GM19395 (cell line): ENCODE results near the gene SLC38A10.

Experiments
- ATAC-seq: cut with Tn5 transposase; IDR thresholded peaks from one replicate; pipeline ENCODE4 v1.9.1; 2021; ENCODE audit warnings: mild to moderate bottlenecking, moderate library complexity; ENCODE audit not compliant: unreplicated experiment

Gene SLC38A10

DNA sequence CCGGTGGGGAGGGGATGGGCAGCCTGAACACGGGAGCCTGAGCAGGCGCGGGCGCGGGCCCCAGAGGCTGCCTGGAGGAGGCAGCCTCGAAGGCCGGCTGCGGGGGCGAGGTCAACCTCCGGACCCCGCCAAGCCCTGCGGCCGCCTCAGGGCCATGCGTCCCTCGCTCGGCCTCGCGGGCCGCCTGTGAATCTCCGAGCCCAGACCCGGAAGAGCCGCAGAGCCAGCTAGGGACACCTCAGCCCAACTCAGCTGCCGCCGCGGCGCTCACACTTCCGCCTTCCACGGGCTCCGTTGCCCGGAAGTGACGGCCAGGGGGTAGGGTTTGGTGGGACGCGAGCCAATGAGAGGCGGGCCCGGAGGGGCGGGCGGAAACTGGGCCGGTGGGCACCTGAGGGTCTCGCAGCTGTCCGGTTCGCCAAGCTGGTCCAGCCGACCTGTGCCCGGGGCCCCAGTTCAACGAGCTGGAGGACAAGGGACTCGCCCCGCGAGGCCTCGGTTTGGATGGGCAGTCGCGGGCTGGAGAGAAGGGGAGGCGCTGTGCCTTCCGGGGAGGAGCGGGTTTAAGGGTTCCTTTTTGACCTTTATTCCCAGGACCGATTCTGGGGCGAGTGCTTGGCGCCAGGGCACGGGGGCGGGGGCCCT, at the start of gene SLC38A10:
SLC38A10 (minus strand) TSS at position 277 of the 645 bp plus-strand sequence. CDS start 386 bp downstream, outside the sequence.
- ATAC-seq, result peak; percentile 86

DNA sequence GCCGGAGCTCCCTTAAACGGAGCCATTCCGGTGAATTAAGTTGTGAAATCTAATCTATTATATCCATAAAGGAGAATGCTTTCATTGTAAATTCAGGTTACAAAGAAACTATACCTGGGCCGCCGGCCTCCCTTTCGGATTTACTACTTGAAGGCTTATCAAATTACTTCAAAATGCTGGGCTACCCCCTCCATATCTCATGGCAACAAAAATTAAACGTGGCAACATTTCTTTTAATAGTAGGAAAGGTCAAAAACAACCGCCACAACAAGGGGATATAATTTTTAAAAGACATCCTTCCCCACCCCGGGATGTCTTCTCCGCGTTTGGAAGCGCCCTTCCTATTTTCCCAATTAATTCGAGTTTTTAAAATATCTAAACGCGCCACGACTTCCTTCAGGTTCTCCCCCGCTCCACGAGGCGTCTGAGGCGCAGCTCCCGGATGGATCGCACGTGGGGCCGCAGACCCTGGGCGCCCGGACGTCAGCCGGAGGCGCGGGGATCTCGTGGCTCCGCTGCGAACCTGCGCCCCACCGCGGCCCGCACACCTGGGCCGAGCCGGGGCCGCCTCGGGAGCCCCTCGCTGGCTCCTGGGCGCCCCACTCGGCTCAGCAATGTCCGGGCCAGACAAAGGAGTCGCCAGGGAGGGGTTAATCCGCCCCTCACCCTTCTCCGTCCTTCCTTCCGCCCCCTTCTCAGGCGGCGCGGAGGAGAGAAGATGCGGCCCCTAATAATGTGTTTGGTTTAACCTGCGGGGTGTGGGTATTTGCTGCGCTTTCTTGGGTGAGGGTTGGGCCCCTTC, 47.4 kb upstream of the SLC38A10 start:
- ATAC-seq, result no peak

DNA sequence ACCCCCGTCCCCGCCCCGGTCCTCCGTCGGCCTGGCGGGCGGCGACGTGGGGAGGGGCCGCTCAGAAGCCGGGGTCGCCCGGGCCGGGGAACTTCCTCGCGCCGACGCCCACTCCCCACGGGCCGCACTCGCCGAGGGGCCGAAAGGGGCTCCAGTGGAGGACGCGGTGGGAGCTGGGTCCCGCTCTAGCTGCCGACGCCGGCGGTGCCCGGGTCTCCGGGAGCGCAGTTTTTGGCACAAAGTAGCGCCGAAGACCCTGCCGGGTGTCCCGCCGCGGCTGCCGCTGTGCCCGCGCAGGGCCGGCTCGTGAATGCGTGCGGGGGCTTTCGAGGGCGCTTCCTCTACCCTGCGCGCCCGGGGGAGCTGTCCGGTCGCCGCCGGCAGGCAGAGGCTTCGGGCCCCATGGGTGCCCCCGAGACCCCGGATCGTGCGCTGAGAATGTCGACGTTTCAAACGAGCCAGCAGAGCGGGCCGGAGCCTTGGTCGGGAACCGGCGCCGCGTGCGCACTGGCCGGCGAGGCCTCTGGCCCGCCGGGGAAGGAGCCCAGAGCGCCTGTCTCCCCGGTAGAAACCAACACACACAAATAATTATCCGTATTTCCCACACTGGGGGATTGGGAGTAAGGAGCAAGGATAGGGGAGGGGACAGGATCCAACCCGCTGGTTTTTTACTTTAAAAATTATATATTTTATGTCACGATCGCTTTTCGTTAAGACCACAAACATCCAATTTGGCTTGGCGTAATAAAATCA, 46.6 kb upstream of the SLC38A10 start:
- no peak for ATAC-seq

DNA sequence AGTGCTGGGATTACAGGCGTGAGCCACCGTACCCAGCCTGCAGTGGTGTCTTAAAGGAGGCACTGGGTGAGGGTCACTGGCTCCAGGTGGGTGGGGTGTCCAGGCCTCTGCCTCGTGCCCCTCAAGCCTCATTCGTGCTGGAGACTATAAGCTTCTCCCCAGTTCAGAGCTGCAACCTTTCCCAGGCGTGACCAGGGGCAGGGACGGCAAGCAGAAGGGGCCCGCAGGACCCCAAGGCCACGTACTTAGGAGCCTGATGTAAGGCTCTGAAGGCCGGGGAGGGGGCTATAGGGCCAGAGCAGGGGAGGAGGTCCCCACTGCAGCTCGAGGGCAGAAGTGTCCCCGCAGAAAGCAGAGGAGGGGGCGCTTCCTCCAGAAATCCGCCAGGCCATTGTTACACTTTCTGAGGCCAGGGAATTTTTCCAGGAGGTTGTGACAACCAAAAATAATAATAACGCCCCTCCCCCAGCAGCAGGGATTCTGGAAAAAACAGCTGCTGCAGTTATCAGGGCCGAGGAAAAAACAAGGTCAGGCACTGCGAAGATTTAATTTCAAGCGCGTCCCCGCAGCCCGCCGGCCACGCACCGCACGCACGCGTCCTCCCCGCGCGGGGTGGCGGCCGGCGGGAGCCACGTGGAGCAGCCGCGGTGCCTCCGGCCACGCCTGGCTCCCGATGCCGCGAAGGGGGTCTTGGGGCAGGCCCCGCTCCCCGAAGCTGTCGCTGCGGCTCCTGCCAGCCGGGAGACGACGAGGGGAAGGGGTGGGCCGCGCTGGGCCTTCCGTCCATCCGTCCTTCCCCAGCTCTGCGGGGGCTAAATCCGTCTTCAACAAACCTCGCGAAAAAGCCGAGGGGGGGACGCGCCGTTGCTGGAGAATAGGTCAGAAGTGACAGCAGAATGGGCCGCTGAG, 45.8 kb upstream of the SLC38A10 start:
- no peak for ATAC-seq

DNA sequence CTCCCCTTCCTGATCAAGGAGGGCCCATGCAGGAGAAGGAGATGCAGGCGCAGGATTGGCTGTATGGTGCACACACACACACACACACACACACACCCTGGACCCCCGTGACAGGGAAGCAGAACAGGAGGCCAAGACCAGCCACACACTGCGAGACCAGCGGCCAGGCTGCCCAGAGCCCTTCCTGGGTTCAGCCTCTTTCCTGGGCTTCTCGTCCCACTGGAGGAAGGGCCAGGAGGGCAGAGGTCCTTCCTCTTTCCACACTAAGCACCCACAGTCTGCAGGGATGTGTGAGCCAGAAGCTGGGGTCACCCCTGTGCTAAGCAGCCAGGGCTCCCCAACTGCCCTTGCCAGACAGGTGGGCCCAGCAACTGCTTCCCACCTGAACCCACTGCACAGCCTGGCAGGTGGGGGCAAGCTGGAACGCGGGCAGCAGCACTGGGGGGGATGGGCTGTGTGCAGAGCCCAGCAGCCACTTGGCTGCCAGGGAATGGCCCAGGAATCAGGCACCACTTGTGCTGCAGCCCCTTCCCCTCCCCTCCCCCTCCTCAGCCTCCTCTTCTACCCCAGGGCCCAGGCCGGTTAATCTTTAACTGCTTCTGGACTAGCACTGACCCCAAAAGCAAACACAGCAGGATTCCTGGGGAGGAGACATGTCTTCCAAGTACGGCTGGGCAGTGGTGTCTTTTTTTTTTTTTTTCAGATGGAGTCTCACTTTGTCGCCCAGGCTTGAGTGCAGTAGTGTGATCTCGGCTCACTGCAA, 44.6 kb upstream of the SLC38A10 start:
- ATAC-seq, result no peak

DNA sequence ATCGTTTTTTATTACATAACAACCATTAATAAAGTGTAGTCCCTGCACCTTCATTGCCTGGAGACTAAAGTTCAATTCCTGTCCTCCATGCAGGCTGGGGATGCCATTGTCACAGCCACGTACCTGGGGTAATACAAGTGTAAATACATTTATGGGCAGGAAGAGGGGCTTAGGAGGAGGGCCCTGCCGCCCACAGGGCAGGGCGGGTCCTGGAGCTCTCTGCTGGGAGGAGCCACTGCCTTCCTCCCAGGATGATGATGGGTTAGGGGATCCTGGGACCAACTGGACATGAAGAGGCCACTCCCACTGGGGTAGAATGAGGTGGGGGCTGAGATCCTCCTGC, 44.1 kb upstream of the SLC38A10 start:
- no peak for ATAC-seq

DNA sequence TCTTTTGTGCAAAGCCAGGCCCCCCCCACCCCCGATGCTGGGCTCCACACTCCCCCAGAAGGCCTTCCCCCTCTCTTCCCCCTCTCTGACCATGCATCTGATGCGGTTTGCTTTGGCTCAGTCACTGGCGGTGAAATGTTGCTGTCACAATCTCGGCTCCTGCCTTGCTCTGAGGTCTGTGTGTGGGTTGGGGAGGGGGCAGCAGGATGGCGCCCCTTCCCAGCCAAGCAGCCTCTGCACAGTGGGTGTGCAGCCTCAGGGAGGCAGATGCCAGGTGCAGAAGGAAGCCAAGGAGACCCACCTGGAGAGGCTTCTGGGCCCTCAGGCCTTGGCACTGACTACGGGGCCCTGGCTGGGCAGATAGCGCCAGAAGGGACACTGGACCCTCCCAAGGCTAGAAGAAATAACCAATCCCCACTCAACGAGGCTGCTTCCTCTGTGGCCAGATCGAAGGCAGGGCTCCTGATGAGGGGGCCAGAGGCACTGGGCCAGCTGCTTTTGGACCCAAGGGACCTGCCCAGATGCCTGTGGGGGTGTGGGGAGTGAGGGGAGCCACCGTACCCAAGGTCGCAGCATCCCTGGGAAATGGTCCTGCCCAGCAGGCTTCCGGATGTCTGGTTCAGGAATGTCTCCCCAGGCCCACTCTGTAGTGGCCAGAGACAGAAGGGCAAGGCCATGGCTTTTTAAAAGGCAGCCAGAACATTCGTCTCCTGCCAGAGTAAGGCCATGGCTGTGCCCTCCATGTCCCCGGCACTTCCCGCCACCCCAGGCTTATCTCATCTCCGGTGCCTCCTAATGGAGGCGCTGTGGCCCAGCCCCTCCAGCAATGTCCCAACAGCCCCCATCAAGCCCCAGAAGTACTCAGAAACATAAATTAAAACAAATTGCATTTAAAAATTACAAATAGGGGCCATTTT, 43.4 kb upstream of the SLC38A10 start:
- ATAC-seq, result no peak

DNA sequence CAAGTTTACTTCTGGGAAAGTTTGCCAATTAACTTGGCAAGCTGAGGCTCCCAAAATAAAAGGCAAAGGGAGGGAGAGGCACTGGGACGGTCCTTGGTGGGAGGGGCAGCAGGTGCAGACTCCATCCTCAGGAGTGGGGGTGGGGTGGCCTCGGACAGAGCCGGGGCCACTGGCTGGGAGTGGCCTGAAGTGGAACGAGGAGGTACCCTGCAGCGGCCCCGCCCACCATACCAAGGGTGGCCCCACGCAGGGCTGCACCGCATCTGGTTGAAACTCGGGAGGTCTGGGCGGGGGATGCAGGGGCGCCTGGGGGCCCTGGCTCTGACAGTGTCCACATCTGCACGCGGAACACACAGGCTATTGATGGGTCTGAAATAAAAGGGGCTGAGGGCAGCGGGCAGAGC, 42.4 kb upstream of the SLC38A10 start:
- ATAC-seq, result no peak

DNA sequence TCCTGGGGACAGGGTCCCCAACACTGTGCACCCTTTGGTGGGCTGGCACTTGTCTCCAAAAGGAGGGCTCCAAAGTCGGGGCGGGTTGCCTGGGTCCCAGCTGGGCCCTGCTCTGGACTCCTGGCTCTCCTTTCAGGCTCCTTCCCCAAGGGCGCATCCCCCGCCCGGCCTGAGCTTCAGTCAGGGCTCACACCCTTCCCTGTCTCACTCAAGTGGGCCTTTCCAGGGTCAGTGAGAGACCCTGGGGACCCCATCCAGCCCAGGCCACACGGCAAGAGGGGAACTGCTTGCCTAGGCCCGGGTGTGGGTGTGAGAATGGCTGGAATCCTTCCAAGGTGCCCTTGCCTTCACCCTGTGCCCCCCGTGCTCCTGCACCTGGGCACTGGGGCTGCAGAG, 41.8 kb upstream of the SLC38A10 start:
- no peak for ATAC-seq

DNA sequence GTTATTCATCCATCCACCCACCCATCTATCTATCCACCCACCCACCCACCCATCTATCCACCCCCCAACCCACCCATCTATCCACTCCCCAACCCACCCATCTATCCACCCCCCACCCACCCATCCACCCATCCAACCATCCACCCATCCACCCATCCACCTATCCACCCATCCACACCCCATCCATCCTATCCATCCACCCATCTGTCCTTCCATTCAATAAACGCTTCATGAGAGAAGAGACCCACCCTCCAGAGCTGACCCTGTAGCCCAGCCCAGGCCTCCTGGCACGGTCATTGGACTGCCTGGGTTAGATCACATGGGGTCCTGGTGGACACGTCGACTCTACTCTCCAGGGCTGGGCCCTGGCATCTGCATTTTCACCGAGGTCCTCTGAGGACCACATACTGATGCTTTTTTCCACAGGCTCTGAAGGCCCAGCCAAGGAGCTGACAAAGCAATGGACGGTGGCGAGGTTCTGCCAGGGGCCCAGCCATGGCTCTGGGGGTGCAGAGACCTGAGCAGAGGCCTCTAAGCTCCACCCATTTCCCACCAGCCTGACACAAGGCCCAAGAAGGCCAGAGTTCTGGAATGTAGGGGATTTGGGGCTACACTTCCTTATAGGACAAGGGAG, 41.3 kb upstream of the SLC38A10 start:
- no peak for ATAC-seq

DNA sequence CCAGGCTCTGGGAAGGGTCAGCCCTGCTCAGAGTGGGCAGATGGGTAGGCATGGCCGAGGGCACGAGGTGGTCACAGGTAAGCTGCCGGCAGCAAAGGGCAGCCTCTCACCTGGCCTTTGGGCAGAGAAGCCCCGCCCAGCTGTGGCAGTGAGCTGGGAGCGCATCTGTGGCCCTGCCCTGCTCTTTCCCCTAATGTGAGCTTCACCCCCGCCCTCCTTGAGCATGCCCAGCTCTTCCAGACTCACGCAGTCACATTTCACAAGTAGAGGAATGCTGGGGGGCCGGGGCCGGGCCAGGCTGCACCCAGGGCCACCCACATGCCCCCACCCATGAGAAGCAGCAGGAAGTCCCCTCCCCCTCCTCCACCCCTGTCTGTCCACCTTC, 40.7 kb upstream of the SLC38A10 start:
- ATAC-seq, result no peak

DNA sequence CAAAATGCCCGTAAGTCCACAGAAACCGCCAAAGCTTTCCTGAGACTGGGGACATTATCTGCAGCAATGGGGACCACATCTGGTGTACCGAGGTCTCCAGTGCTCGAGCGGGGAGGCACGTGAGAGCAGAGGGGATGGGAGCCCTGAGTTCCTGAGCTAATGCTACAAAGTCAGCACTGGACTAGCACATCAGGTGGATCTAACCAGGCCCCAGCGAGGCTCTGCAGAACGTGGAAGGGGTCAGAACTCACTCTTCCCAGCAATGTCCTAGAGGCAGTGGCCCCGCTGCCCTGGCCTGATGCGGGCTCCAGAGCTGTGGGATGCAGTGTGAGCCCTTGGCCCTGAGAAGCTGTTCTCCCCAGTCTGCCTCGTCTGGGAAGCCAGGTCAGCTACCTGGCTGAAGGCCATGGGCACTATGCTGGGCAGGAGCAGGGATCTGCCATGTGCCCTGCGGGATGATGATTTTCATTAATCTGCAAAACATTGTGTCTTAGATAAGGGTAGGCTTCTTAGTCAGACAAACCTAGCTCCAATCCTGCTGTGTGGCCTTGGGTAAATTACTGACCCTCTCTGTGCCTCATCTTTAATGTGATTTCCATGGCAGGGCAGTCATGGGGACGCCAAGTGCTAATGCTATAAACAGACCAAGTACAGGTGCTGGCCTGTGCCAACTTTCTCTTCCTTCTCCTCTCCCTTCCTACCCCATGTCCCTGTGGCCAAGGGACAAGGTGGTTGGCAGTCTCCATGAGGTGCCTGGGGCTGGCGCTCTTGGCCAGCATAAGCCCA, 40.1 kb upstream of the SLC38A10 start:
- no peak for ATAC-seq

DNA sequence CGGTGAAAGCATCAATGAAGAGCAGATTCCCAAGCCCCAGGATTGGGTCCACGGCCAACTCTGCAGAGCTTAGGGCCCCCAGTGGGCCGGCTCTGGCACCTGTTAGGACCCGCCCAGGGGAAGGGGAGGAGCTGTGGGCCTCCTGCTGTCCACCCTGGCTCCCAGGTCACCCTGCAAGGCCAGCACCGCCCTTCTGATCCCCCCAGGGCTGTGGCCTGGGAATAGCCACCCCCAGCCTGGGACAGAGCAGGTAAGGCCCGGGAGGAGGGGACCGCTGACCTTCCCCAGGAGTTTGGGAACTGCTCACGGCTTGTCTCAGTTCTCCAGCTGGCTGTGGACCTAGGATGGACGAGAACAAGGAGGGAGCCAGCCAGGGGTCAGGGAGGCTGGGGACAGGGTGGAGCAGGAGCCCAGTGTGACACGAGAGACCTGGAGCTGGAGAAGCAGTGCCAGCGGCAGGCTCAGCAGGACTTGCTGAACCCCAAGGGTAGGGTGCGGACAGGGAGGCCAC, 39.3 kb upstream of the SLC38A10 start:
- no peak for ATAC-seq

DNA sequence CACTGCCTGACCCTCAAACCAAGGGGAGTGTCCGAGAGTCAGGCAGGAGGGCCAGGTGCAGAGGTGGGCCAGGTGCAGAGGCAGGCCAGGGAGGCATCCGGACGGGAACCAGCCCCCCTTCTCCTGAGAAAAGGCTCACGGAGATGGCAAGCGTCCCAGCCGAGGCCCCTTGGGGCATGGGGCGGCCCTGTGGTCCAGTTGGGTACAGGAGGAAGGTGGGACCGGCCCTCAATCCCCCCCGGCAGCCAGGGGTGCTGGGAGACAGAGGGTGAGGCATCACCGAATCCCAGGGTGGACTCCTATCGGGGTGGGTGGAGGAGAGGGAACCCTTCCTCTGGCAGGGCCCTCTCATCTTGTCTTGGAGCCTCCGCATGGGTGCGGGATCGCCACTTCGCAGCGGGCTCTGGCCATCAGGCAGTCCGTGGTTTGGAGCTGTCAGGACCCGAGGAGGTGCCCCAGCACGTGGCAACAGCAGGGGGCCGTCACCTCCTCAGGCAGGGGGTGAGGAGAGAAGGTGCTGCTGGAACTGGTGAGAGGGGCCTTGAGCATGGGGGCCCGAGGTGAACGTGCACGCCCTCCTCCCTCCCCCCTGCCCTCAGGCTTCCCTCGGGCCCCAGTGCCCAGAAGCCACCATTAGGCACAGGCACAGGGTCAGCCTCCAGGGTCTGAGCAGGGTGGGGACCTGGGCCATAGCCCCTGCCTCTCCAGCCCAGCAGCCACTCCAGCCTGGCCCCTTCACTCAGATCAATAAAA, 38.7 kb upstream of the SLC38A10 start:
- no peak for ATAC-seq

DNA sequence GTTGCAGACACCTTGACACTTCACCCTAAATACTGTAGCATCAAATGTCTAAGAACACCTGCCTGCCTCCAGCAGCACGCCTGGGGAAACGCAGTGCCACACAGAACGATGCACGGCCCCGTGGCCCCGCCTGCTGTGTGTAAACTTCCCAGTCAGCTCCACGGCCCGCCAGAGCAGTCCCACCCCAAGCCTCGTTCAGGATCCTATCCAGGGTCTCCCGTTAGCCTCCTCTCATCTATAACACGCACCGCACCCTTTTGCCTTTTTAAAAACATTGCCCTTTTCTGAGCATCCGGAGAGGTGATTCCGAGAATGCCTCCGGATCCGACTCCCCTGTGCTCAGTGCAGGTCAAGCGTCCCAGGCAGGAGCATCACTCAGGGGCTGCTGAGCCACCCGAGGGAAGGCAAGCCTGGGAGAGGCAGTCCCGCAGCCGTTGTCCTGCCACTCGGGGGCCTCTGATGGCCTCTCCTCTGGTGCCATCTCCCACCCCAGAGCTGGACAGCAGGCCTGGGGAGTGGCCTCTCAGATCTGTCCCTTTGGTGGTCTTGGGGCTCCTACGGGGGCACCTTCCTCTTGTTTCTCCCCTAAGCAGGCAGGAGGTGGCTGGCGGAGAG, 37.9 kb upstream of the SLC38A10 start:
- ATAC-seq, result no peak

DNA sequence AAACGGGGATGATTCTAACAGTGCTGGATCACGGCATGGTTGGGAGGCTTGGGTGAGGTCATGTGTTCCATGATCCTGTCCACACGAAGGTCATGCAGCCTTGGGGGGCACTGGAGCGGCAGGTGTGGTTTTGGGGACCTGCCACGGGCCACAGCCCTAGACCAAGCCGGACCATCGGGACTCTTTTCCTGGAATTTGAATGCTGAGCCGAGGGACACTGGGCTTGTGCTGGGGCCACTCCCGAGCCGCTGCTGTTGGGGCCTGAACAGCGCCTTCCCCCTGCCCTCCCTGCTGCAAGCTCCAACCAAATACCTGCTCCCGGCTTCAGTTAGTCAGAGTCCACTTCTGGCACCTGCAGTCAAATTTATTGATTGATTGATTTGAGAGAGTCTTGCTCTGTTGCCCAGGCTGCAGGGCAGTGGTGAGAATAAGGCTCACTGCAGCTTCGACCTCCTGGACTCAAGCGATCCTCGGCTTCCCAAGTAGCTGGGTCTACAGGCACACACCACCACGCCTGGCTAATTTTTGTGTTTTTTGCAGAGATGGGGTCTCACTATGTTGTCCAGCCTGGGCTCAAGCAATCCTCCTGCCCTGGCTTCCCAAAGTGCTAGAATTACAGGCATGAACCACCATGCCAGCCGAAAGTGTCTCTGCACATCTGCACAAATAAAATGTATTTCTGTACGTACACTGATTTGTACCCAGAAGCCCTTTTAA, 37.2 kb upstream of the SLC38A10 start:
- ATAC-seq, result no peak
